ENCODE data around the gene ARL5C.

ARL5C gene

GRCh38 chr17:39167476-39167875 lies 1.5 kb upstream of the ARL5C start:
- no peaks in the 10 kb centered on the region for H3K4me1 ChIP-seq (ENCODE audit: low read length)
- H3K27ac ChIP-seq (ENCODE audit: low read length): no peak overlapping the region
- no peaks in the 10 kb centered on the region for H3K9me3 ChIP-seq (ENCODE audit: insufficient read depth, low read length)
- no peaks in the 10 kb centered on the region for H3K36me3 ChIP-seq (replicated peaks; ENCODE audit: low read depth, low read length)
- no peak overlapping the region for H3K9ac ChIP-seq (ENCODE audit: low read length)
- H3K27me3 ChIP-seq (ENCODE audit: low read depth, low read length): peaks cover 4% of the 10 kb centered on the region
- H2AFZ ChIP-seq (ENCODE audit: low read depth, low read length): no peak overlapping the region
- no peaks in the 10 kb centered on the region for H4K20me1 ChIP-seq (ENCODE audit: insufficient read depth, low read length)
- no peak overlapping the region for H3K4me3 ChIP-seq (ENCODE audit: low read length)
- TF ChIP-seq, protein P1, sequence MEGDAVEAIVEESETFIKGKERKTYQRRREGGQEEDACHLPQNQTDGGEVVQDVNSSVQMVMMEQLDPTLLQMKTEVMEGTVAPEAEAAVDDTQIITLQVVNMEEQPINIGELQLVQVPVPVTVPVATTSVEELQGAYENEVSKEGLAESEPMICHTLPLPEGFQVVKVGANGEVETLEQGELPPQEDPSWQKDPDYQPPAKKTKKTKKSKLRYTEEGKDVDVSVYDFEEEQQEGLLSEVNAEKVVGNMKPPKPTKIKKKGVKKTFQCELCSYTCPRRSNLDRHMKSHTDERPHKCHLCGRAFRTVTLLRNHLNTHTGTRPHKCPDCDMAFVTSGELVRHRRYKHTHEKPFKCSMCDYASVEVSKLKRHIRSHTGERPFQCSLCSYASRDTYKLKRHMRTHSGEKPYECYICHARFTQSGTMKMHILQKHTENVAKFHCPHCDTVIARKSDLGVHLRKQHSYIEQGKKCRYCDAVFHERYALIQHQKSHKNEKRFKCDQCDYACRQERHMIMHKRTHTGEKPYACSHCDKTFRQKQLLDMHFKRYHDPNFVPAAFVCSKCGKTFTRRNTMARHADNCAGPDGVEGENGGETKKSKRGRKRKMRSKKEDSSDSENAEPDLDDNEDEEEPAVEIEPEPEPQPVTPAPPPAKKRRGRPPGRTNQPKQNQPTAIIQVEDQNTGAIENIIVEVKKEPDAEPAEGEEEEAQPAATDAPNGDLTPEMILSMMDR (IDR thresholded peaks at IDR 0.05; ENCODE audit: low read depth, low read length): no peak
- no peak for TF ChIP-seq EZH2phosphoT487 (IDR thresholded peaks at IDR 0.05; ENCODE audit: low read depth)
- H3K4me2 ChIP-seq (ENCODE audit: low read length): no peak overlapping the region
- no peaks in the 10 kb centered on the region for H3K79me2 ChIP-seq (ENCODE audit: low read length)

DNA sequence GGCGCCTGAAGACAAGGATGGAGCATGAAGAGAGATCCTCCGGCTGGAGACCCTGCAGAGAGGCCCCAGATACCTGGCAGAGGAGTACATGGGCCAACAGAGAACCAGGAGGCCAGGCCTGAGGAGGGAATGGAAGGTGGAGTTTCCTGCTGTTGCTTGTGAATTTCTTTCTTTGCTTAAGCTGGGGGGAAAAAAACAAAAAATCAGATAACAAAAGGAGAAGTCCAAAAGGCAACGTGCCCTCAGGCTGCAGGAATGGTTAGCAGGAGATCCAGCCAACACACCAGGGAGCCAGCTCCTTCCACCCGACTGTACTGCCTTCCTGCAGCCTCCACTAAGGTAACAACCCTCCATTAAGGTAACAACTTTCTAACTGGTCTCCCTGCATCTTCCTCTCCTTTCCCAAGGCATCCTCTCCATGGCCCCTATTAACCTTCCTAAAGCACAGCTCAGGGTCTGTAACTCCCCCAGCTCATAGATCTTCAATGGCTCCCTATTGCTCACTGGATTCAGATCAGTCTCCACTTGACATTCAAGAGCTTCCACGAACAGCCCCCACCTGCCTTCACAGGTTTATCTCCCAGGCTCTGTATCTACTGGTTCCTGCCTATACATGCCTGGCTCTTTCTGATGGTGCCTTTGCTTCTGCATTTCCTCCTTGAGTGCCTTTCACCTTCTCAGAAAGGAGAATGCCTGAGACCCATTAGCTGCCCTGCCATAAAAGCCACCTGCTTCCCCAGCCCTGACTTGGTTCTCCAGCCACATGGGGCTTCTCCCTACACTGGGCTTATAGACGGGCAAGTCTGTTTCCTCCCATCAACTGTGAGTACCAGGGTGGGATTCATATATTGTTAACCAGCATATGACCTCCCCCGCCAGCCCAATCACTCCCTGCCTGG lies 725 bp upstream of the ARL5C start:
- Histone ChIP-seq H3K36me3 (replicated peaks; ENCODE audit: low read depth, low read length) (no peaks in the 10 kb centered on the region), H3K9ac (ENCODE audit: low read length) (no peak overlapping the region), H3K79me2 (ENCODE audit: low read length) (no peaks in the 10 kb centered on the region), H3K27me3 (ENCODE audit: low read depth, low read length) (peaks cover 4% of the 10 kb centered on the region), H2AFZ (ENCODE audit: low read depth, low read length) (no peak overlapping the region), H3K4me3 (ENCODE audit: low read length) (no peak overlapping the region), H3K9me3 (ENCODE audit: insufficient read depth, low read length) (no peaks in the 10 kb centered on the region), H3K4me2 (ENCODE audit: low read length) (no peak overlapping the region), H3K27ac (ENCODE audit: low read length) (no peak overlapping the region), H4K20me1 (ENCODE audit: insufficient read depth, low read length) (no peaks in the 10 kb centered on the region), H3K4me1 (ENCODE audit: low read length) (no peaks in the 10 kb centered on the region)
- TF ChIP-seq EZH2phosphoT487 (IDR thresholded peaks at IDR 0.05; ENCODE audit: low read depth): no peak
- TF ChIP-seq, protein P1 (IDR thresholded peaks at IDR 0.05; ENCODE audit: low read depth, low read length): no peak

- Histone ChIP-seq H3K9ac (ENCODE audit: low read length) (no peak overlapping the region), H3K4me2 (ENCODE audit: low read length) (no peak overlapping the region), H3K4me3 (ENCODE audit: low read length) (no peak overlapping the region), H3K79me2 (ENCODE audit: low read length) (no peaks in the 10 kb centered on the region), H2AFZ (ENCODE audit: low read depth, low read length) (no peak overlapping the region), H3K9me3 (ENCODE audit: insufficient read depth, low read length) (no peaks in the 10 kb centered on the region), H3K4me1 (ENCODE audit: low read length) (no peaks in the 10 kb centered on the region), H3K36me3 (replicated peaks; ENCODE audit: low read depth, low read length) (no peaks in the 10 kb centered on the region), H3K27me3 (ENCODE audit: low read depth, low read length) (peaks cover 4% of the 10 kb centered on the region), H3K27ac (ENCODE audit: low read length) (no peak overlapping the region), H4K20me1 (ENCODE audit: insufficient read depth, low read length) (no peaks in the 10 kb centered on the region)
- TF ChIP-seq EZH2phosphoT487 (IDR thresholded peaks at IDR 0.05; ENCODE audit: low read depth): no peak
- TF ChIP-seq, protein P1 (IDR thresholded peaks at IDR 0.05; ENCODE audit: low read depth, low read length): no peak
Observed at GRCh38 chr17:39165178-39165840, 652 bp downstream of the ARL5C start.

- Histone ChIP-seq H3K4me1 (ENCODE audit: low read length) (no peaks in the 10 kb centered on the region), H3K79me2 (ENCODE audit: low read length) (no peaks in the 10 kb centered on the region), H3K4me3 (ENCODE audit: low read length) (no peak overlapping the region), H3K36me3 (replicated peaks; ENCODE audit: low read depth, low read length) (no peaks in the 10 kb centered on the region), H3K27me3 (ENCODE audit: low read depth, low read length) (peaks cover 4% of the 10 kb centered on the region), H3K9ac (ENCODE audit: low read length) (no peak overlapping the region), H3K4me2 (ENCODE audit: low read length) (no peak overlapping the region), H3K27ac (ENCODE audit: low read length) (no peak overlapping the region), H3K9me3 (ENCODE audit: insufficient read depth, low read length) (no peaks in the 10 kb centered on the region), H2AFZ (ENCODE audit: low read depth, low read length) (no peak overlapping the region), H4K20me1 (ENCODE audit: insufficient read depth, low read length) (no peaks in the 10 kb centered on the region)
- TF ChIP-seq, protein P1 (IDR thresholded peaks at IDR 0.05; ENCODE audit: low read depth, low read length): peak; percentile 65
- no peak for TF ChIP-seq EZH2phosphoT487 (IDR thresholded peaks at IDR 0.05; ENCODE audit: low read depth)
Observed at GRCh38 chr17:39164675-39165143, 1.3 kb downstream of the ARL5C start.

Measured in OCI-LY3 (cell line).